ENCODE results near the gene SHC3.

The SHC3 gene

DNA sequence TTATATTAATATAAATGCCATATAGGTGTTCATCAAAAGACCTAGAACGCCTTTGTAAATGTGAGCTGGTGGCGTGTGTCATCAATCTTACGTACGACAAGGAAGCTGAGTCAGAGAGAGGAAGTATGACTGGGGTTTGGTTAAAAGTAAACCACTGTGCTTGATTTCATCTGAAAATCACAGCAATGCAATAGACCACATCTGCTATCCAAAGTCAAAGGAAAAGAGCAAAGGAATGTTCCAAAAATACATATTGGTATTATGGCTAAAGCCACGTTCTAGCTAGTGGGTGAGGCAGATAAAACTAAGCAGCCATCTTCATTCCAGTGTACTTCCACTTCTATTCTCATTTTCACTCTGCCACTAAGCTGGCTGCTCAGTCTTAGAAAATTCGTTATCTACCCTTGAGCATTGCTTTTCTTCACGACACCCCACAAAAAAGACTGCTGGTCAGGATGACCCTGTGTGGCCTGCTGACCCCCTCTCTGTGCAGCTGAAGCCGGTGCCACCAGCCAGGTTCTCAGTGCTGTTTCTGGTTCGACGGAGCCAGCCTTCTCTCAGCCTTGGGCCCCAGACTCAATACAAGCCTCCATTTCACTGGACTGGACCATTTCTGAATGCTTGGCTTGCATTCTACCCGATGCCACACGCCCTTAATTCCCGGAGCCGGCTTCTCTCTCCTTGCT lies 23.8 kb downstream of the SHC3 start:
- DNase-seq (ENCODE audit: low read depth) = no peak

DNA sequence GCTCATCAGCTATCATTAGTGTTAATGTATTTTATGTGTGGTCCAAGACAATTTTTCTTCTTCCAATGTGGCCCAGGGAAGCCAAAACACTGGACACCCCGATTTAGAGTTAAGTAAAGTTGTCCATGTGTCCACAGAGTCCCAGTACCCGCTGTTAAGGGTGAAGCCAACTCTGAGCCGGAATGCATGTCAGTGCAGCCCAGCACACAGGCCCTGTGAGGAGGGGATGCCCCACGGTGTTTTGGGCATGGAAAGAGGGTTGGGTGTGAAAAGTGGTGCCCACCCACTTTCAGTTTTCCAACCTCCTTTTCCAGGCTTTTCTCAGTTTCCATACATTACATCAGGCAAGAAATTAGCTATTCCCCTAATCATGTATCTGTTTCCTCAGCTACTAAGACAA lies 24.4 kb downstream of the SHC3 start:
- no peak for DNase-seq (ENCODE audit: low read depth)

DNA sequence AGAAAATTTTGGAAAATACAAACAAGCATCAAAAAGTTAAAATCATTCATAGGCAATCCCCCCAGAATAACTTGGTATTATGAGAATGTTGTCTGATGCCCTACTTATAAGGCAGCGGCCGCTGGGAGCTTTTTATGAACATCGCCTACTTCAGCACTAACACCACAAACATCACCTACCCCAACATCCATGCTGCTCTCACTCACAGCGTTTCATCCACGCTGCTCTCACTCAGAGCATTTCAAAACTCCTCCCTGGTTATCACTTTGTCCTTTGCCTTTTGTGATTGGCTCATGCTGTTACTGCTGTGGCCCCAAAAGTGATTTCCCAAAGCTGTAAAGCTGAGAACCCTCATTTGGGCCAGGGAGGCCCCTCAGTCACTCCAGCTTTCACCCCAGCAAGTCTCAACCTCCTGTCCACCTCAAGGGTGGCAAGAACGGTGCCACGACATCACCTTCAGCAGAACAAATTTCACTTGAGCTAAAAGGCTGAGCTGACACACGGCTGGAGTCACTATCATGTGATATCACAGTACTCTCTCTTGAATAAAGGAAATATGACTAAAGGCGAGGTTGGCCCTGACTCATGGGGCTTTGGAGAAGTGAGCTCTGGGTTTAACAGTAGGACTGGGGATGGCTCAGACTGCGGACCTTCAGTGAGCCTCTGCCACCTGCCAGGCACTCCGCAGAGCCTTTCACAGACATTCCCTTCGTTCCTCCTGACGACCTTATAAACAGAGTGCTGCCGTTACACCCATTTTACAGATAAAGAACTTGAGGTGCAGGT lies 25.2 kb downstream of the SHC3 start:
- DNase-seq (ENCODE audit: low read depth) = no peak

DNA sequence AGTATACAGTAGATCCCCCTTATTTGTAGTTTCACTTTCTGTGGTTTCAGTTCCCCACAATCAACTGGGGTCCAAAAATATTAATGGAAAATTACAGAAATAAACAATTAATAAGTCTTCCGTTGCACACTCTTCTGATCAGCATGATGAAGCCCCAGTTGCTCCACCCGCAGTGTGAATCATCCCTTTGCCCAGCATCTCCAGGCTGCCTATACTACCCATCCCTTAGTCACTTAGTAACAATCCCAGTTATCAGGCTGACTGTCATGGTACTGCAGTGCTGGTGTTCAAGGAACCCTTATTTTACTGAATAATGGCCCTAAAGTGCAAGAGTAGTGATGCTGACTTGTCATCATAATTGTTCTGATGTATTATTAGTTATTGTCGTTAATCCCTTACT lies 28.9 kb downstream of the SHC3 start:
- no peak for DNase-seq (ENCODE audit: low read depth)

DNA sequence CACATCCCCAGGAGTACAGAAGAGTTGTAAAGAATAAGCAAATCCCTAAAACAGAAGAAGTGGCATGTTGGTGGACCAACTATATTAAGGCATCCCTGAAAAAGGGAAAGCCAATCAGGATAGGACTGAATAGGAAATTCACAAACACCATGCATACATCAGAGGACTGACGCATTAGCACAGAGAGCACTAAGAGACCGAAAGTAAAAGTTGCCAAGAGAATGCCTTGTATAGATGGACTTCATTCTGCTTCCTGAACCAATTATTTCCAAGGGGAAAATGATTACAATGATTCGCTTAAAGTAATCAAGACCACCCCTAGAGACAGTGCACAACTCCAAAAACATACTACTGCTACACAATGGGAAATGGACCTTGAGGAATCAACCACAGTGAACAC lies 33.5 kb downstream of the SHC3 start:
- DNase-seq (ENCODE audit: low read depth) = no peak

DNA sequence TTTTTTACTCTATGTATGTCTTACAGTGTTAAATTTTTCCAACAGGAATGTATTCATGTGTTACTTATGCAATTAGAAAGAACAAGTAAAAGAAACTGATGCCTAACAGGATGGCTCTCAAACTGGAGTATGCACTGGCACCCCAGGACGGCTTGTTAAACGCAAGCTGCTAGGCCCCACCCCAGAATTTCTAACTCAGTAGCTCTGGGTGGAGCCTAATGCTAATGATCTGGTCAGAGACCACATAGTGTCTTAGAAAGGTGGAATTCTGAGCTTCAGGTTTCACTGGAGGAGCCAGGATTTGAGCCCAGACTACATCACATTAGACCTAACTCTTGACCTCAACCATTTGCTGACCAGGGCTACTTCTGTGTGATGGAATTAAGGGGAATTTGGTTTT lies 34.4 kb downstream of the SHC3 start:
- no peak for DNase-seq (ENCODE audit: low read depth)

DNA sequence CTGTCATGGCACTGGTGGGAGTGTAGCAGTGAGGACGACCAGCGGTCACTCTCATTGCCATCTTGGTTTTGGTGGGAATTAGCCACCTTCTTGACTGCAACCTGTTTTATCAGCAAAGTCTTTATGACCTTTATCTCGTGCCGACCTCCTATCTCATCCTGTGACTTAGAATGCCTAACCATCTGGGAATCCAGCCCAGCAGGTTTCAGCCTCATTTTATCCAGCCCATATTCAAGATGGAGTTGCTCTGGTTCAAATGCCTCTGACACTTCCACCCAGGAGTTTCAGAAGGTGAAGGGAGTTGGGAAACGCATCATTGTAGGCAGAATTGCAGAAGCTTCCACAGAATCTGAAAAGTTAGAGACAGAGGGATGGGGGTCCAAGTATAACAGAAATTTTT lies 35.4 kb downstream of the SHC3 start:
- DNase-seq (ENCODE audit: low read depth) = no peak

DNA sequence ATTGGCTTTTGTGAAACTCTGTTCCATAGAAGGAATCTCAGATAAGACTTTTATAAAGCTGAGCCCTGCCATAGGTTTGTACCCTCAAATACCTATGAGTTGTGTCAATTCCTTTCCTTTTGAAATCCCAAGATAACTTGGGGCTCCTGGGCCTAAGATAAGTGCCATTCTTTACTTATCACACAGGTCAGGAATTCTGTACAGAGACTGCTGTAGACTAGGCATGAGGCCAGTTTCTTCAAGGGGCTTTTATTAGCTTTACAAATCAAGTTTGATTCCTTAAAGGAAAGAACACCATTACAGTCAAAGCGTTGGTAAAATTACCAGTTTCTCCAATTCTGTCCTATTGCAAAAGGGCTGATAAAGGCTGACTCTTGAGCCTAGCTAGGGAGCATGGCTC lies 39.2 kb downstream of the SHC3 start:
- no peak for DNase-seq (ENCODE audit: low read depth)

DNA sequence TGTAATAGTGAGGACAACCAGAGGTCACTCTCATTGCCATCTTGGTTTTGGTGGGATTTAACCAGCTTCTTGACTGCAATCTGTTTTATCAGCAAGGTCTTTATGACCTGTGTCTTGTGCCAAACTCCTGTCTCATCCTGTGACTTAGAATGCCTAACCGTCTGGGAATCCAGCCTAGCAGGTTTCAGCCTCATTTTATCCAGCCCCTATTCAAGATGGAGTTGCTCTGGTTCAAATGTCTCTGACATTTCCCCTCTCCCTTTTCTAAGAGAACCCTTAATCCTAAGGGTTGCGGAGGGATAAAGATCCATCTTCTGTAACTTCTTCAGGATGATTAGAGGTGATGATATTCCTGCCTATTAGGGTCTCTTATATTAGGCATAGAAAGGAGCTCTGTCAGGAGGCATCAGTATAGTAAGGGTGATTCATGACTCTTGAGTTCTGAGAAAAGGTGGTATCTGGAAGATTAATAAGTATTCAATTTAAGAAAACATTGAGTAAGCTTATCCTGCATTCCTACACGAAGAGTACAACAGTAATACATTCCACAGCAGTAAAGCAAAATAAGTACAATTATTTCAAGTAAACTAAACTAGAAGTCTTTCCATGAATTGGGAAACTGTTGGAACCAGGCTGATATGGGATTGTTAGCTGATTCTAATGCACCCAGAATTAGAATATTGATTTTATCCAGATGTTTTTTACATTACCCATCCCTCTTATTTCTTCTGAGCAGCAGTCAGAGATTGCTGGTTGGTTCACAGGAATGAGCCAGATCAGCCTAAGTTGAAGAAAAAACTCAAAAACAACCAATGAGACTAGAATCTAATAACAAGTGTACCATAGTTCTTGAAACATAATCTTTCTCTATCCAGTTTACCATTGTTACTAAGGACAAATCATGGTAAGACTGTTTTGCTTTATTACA lies 39.9 kb downstream of the SHC3 start:
- DNase-seq (ENCODE audit: low read depth) = no peak

DNA sequence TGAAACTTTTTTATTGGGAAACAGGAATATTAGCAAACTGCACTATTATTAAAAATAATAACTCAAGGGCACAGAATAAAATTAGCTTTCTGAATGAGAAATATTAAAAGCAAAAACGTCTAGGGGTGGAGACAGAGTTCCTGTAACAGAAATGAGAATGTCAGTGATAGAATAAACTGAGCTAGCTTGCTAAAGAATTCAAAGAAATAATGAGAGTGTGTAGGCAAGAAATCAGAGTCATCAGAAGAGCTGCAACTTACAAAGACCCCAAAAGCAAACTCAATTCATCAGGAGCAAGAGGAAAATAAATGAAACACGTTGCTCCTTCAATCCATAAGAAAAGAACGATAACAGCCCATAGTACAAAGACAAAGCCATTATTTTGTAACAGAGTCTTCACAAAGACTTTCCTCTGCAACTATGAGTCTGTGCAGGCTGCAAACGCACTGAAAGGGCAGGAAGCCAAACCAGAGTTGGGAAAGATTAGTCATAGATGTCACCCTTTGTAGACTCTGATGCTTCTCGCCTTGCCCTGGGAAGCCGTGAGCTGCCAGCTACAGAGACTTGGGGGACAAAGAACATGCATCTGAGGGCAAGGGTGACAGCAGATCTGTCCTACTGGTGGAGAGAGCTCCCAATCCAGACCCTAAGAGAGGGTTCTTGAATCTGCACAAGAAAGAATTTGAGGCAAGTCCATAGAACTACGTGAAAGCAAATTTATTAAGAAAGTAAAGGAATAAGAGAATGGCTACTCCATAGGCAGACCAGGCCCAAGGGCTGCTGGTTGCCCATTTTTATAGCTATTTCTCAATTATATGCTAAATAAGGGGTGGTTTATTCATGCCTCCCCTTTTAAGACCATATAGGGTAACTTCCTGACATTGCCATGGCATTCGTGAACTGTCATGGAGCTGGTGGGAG lies 40.8 kb downstream of the SHC3 start:
- no peak for DNase-seq (ENCODE audit: low read depth)

DNA sequence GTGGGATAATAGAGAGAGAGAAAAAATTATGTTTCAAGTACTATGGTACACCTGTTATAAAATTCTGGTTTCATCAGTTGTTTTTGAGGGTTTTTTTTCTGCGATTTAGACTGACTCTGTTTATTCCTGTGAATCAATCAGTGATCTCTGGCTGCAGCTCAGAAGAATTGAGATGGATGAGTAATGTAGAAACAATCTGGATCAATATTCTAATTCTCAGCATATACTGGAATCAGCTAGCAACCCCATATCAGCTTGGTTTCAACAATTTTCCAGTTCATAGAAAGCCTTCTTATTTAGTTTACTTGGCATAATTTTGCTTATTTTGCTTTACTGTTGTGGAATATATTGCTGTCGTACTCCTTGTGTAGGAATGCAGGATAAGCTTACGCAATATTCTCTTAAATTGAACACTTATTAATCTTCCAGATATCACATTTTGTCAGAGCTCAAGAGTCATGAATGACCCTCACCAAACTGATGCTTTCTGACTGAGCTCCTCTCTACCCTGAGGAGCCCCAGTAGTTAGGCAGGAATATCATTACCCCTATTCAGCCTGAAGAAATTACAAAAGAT lies 42.9 kb downstream of the SHC3 start:
- no peak for DNase-seq (ENCODE audit: low read depth)

DNA sequence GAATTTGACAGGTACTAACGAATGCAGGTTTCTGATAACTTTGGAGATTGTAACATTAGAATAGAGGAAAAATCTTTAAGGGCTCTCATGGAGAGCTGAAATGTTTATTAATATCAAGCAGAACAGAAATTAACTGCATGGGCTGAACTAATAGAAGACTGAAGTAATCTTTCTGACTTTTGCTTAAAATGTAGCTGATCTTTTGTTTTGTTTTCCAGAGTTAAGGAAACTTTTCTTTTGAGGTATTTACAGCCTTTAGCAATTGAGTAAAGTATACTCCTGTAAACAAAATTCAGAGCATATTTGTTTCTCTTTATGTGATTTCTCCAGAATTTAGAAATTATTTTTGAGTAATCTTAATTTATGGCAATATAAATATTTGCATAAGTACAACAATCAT lies 43.9 kb downstream of the SHC3 start:
- DNase-seq (ENCODE audit: low read depth) = no peak

DNA sequence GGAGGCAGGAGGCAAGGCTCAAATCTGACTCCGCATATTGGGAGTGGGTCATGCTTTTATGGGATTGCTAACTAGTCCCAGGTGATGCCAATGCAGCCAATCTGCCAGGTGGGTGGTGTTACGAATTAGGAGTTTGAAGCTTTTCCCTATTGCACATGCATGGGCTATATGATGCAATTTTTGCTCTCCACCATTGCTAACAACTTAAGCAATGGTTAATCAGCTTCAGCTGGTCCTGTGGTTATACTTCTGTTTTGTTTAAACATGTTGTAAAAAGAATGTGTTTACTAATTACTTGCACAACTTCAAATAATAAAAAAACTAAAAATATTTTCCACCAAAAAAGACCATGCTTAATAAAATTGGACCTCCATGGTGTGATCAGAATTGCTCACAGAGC lies 55.7 kb downstream of the SHC3 start:
- DNase-seq (ENCODE audit: low read depth) = no peak

DNA sequence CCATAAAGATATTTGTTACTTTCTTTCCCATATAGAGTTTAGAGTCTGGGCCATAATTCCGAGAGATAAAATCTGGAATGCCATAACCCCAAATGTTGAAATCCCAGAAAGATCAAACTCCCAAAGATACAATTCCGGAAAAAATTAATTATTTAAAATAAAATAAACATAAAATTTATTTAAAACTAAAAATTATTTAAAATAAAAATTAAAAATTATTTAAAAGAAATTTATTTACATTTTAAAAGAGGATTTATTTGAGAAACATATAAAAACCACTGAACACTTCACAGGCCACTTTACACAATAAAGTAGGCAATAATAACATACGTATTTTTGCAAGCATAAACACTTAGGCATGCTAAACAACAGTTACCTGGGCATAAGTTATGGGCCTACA lies 57.9 kb downstream of the SHC3 start:
- DNase-seq (ENCODE audit: low read depth) = no peak

DNA sequence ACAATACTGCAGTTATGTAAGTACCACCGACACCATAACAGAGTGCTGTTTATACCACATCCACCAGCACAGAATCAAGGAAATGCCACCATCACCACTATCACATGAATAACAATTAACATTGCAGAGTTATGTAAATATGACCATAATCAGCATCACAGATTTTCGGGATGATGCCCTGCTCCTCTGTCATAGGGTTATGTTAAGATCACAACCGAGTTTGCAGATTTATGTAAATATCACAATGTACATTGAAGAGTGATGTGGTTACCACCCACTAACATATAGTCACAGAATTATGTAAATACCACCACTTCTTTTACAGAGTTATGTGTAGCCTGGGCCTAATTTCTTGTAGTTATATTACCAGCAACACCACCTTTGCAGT lies 61.8 kb downstream of the SHC3 start:
- no peak for DNase-seq (ENCODE audit: low read depth)

DNA sequence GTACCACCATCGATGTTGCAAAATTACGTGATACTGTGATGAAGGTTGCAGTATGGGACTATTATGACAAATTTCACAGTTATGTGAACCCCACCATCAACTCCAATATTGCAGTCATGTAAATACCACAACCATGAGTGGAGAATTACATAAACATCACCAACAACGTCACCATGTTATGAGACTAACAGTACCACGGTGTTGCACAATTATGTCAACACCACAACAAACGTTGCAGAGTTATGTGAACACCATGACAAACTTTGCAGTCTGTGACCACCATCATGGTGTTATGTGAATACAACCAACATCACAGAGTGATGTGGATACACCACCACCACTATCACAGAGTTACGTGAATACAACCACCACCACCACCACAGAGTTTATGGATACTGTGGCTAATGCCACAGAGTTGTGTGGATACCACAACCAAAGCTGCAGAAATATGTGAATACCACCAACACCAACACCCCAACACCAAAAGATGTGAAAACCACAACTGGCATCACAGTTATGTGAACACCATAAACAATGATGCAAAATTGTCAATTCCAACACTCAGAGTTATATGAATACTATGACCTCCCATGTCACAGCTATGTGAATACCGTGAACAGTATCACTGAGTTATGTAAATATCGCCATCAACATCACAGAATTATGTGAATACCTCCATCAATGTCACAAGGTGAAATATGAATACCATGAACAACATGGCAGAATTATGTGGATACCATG lies 62.4 kb downstream of the SHC3 start:
- no peak for DNase-seq (ENCODE audit: low read depth)

DNA sequence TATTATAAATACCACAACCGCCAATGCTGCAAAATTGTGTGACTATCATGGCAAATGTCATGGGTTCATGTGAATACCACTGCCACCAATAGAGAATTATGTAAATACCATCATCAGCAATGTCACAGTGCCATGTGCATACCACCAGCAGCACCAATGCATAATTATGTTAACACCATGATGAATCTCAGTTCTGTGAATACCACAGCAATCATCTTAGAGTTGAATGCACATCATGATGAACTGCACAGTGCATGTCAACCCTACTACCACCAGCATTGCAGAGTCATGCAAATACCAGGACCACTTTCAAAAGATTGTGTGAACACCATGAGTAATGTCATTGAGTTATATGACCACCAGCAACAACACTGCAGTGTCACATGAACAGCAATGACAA lies 63.2 kb downstream of the SHC3 start:
- no peak for DNase-seq (ENCODE audit: low read depth)

DNA sequence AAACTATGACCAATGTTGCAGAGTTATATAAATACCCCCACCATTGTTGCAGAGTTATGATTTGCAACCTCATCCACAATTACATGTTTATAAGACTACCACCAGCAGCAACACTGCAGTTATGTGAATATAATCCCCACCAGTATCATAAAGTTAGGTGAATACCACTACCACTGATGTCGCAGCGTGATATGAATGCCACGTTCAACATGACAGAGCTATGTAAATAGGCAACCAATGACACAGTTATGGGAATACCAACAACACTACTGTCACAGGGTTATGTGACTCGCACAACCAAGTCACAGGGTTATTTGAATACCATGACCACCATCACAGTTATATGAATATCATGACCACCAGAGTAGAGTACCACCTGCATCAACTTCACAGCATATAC lies 63.9 kb downstream of the SHC3 start:
- no peak for DNase-seq (ENCODE audit: low read depth)

DNA sequence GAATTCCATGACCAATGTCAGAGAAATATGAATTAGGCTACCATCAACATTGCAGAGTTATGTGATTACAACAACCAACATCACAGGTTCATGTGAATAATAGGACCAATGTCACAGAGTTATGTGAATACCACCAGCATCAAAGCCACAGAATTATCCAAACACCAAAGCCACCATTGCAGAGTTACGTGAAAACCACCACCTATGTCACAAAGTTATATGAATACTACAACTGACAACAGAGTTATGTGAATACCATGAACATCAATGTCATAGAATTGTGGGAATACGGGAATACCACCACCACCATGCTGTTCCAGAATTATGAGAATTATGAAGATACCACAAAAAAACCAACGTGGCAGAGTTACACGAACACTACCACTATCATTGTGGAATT lies 64.8 kb downstream of the SHC3 start:
- DNase-seq (ENCODE audit: low read depth) = no peak

DNA sequence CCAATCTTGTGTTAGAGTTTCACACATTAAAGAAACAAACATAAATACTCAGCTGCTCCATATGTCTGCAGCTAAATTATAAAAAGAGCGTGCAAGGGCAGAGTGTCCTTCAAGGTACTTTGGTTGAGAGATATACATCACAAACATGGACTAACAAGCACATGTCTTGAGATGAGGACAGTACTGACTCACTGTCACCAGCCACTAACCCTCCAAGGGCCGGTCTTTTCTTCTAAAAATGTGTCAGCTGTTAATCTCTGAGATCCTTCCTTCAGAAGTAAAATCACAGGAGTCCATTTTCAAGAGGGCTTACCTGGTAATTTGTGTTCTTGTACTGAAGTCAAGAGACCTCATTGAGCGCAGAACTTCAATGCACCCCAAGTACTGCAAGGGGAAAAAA lies 66.4 kb downstream of the SHC3 start:
- DNase-seq (ENCODE audit: low read depth) = no peak

DNA sequence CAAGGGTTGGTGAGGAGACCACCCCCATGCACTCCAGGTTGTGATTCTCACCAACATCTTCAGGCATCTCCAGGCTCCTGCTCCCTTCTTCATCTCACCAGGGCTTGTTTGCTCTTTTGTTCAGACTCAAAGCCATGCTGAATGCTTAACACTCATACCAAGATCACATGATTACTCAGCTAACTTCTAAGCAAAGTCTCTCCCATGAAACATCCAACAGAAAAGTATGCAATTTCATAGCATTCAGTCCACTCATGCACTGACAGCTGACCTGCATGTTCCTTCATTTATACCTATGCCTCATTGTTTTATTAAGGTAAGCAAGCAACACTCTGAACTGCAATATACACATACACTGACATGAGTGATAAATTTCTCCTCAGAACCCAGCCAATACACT lies 69.0 kb downstream of the SHC3 start:
- DNase-seq (ENCODE audit: low read depth) = no peak

Measured in stimulated activated CD8-positive, alpha-beta memory T cell treated with anti-CD3 and anti-CD28 coated beads, Interleukin-12 subunit alpha, Interleukin-12 subunit beta, amount 100 ng/mL, for 1 hour (primary cell).